GM23338 (cell line): ENCODE measurements around the gene RIMS3.

Experiments used
- CREB1 ChIP-seq: fragments of 250-450 bp; sonication (Bioruptor Pico); IDR thresholded peaks from 2 replicates; pipeline ENCODE4 v1.5.0; 2020; ENCODE audit warnings: low read depth, mild to moderate bottlenecking, moderate library complexity
- EZH2 ChIP-seq: fragments of 200-600 bp; sonication (generic); IDR thresholded peaks from one replicate; pipeline ENCODE4 v1.8.0; 2017; ENCODE audit warnings: antibody characterized with exemption, mild to moderate bottlenecking, low read depth; ENCODE audit not compliant: unreplicated experiment
- EZH2phosphoT487 ChIP-seq: fragments of 200-600 bp; sonication (generic); IDR thresholded peaks from one replicate; pipeline ENCODE4 v1.8.1; 2018; ENCODE audit warnings: antibody characterized with exemption; ENCODE audit not compliant: unreplicated experiment
- JUNB ChIP-seq: IDR thresholded peaks from one replicate; pipeline ENCODE4 v1.6.1; 2016; ENCODE audit warnings: antibody characterized with exemption; ENCODE audit not compliant: unreplicated experiment
- NANOG ChIP-seq: IDR thresholded peaks from 2 replicates; pipeline ENCODE4 v1.6.1; 2016; ENCODE audit warnings: antibody characterized with exemption, borderline replicate concordance
- POLR2AphosphoS5 ChIP-seq: IDR thresholded peaks from 2 replicates; pipeline ENCODE4 v1.6.1; 2016; ENCODE audit warnings: antibody characterized with exemption, low read depth
- STAT1 ChIP-seq: IDR thresholded peaks from one replicate; pipeline ENCODE4 v1.6.1; 2016; ENCODE audit warnings: antibody characterized with exemption; ENCODE audit not compliant: unreplicated experiment
- ZNF114 ChIP-seq: fragments of 250-450 bp; sonication (Bioruptor Pico); IDR thresholded peaks from 2 replicates; pipeline ENCODE4 v1.5.0; 2020; ENCODE audit warnings: mild to moderate bottlenecking, moderate library complexity
- ZNF331 ChIP-seq: fragments of 250-450 bp; sonication (Bioruptor Pico); IDR thresholded peaks from 2 replicates; pipeline ENCODE4 v1.5.0; 2020; ENCODE audit warnings: low read depth, mild to moderate bottlenecking, moderate library complexity
- TF ChIP-seq, protein P1 (sequence below): IDR thresholded peaks from one replicate; pipeline ENCODE4 v1.6.1; 2018; ENCODE audit warnings: antibody characterized with exemption; ENCODE audit not compliant: unreplicated experiment
- TF ChIP-seq, protein P2 (sequence below), 2 experiments: fragments of 200-600 bp in 1 of 2; sonication (generic) in 1 of 2; conservative IDR thresholded peaks; 2 replicates each; pipeline versions ENCODE4 v1.5.1 to v1.6.1; 2016 to 2017; ENCODE audit warnings: antibody characterized with exemption in 2 of 2, low read depth in 2 of 2, mild to moderate bottlenecking in 2 of 2, moderate library complexity in 1 of 2
- TF ChIP-seq, protein P3 (sequence below): IDR thresholded peaks from 2 replicates; pipeline ENCODE4 v1.6.1; 2016; ENCODE audit warnings: antibody characterized with exemption
- TF ChIP-seq, protein P4 (sequence below): fragments of 250-450 bp; sonication (Bioruptor Pico); IDR thresholded peaks from 2 replicates; pipeline ENCODE4 v1.5.0; 2020; ENCODE audit warnings: mild to moderate bottlenecking, moderate library complexity

DNA sequence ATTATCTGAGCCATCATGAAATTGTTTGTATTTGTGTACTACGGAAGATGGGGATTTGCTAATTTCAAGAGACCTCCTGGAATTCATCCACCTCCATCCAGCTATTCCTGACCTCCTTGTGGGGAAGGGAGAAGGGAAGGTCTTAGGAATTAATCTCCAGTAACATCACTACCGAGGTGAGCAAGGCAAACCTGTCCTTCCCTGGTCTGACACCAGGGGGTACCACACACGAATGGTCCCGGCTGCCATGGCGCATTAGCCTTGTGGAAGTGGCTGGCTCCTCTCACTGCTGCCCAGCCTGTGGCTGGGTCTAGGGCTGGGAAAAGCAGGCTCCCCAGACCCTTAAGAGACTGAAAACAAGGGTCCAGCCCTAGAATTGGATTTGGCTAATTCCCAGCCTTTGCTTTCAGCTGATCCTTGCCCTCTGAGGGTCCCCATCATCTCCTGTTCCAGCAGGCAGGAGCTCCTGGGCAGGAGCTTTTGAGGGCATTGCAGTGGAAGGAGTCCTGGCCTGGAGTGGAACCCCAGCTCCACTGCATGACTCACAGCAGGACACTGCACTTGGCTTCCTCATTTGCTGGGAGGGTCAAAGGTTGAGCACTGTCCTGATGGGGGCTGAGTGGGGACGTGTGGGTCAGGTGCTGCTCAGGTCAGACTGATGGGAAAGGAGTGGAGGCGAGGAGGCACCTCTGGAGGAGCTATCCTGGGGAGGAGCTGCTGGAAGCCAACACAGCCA, 34.8 kb downstream of the RIMS3 start:
- TF ChIP-seq POLR2AphosphoS5 (no peak), STAT1 (no peak), ZNF114 (no peak), EZH2 (no peak), ZNF331 (no peak), JUNB (no peak), CREB1 (CRISPR knock-in tag) (no peak), EZH2phosphoT487 (no peak), NANOG (no peak)
- TF ChIP-seq, protein P1, sequence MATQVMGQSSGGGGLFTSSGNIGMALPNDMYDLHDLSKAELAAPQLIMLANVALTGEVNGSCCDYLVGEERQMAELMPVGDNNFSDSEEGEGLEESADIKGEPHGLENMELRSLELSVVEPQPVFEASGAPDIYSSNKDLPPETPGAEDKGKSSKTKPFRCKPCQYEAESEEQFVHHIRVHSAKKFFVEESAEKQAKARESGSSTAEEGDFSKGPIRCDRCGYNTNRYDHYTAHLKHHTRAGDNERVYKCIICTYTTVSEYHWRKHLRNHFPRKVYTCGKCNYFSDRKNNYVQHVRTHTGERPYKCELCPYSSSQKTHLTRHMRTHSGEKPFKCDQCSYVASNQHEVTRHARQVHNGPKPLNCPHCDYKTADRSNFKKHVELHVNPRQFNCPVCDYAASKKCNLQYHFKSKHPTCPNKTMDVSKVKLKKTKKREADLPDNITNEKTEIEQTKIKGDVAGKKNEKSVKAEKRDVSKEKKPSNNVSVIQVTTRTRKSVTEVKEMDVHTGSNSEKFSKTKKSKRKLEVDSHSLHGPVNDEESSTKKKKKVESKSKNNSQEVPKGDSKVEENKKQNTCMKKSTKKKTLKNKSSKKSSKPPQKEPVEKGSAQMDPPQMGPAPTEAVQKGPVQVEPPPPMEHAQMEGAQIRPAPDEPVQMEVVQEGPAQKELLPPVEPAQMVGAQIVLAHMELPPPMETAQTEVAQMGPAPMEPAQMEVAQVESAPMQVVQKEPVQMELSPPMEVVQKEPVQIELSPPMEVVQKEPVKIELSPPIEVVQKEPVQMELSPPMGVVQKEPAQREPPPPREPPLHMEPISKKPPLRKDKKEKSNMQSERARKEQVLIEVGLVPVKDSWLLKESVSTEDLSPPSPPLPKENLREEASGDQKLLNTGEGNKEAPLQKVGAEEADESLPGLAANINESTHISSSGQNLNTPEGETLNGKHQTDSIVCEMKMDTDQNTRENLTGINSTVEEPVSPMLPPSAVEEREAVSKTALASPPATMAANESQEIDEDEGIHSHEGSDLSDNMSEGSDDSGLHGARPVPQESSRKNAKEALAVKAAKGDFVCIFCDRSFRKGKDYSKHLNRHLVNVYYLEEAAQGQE, result no peak
- TF ChIP-seq, protein P2, sequence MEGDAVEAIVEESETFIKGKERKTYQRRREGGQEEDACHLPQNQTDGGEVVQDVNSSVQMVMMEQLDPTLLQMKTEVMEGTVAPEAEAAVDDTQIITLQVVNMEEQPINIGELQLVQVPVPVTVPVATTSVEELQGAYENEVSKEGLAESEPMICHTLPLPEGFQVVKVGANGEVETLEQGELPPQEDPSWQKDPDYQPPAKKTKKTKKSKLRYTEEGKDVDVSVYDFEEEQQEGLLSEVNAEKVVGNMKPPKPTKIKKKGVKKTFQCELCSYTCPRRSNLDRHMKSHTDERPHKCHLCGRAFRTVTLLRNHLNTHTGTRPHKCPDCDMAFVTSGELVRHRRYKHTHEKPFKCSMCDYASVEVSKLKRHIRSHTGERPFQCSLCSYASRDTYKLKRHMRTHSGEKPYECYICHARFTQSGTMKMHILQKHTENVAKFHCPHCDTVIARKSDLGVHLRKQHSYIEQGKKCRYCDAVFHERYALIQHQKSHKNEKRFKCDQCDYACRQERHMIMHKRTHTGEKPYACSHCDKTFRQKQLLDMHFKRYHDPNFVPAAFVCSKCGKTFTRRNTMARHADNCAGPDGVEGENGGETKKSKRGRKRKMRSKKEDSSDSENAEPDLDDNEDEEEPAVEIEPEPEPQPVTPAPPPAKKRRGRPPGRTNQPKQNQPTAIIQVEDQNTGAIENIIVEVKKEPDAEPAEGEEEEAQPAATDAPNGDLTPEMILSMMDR (conservative IDR thresholded peaks at IDR 0.05; ENCODE audit: low read depth in 2 of 2), result peak; percentile 68 to 86
- TF ChIP-seq, protein P3, sequence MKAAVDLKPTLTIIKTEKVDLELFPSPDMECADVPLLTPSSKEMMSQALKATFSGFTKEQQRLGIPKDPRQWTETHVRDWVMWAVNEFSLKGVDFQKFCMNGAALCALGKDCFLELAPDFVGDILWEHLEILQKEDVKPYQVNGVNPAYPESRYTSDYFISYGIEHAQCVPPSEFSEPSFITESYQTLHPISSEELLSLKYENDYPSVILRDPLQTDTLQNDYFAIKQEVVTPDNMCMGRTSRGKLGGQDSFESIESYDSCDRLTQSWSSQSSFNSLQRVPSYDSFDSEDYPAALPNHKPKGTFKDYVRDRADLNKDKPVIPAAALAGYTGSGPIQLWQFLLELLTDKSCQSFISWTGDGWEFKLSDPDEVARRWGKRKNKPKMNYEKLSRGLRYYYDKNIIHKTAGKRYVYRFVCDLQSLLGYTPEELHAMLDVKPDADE, result no peak
- TF ChIP-seq, protein P4, sequence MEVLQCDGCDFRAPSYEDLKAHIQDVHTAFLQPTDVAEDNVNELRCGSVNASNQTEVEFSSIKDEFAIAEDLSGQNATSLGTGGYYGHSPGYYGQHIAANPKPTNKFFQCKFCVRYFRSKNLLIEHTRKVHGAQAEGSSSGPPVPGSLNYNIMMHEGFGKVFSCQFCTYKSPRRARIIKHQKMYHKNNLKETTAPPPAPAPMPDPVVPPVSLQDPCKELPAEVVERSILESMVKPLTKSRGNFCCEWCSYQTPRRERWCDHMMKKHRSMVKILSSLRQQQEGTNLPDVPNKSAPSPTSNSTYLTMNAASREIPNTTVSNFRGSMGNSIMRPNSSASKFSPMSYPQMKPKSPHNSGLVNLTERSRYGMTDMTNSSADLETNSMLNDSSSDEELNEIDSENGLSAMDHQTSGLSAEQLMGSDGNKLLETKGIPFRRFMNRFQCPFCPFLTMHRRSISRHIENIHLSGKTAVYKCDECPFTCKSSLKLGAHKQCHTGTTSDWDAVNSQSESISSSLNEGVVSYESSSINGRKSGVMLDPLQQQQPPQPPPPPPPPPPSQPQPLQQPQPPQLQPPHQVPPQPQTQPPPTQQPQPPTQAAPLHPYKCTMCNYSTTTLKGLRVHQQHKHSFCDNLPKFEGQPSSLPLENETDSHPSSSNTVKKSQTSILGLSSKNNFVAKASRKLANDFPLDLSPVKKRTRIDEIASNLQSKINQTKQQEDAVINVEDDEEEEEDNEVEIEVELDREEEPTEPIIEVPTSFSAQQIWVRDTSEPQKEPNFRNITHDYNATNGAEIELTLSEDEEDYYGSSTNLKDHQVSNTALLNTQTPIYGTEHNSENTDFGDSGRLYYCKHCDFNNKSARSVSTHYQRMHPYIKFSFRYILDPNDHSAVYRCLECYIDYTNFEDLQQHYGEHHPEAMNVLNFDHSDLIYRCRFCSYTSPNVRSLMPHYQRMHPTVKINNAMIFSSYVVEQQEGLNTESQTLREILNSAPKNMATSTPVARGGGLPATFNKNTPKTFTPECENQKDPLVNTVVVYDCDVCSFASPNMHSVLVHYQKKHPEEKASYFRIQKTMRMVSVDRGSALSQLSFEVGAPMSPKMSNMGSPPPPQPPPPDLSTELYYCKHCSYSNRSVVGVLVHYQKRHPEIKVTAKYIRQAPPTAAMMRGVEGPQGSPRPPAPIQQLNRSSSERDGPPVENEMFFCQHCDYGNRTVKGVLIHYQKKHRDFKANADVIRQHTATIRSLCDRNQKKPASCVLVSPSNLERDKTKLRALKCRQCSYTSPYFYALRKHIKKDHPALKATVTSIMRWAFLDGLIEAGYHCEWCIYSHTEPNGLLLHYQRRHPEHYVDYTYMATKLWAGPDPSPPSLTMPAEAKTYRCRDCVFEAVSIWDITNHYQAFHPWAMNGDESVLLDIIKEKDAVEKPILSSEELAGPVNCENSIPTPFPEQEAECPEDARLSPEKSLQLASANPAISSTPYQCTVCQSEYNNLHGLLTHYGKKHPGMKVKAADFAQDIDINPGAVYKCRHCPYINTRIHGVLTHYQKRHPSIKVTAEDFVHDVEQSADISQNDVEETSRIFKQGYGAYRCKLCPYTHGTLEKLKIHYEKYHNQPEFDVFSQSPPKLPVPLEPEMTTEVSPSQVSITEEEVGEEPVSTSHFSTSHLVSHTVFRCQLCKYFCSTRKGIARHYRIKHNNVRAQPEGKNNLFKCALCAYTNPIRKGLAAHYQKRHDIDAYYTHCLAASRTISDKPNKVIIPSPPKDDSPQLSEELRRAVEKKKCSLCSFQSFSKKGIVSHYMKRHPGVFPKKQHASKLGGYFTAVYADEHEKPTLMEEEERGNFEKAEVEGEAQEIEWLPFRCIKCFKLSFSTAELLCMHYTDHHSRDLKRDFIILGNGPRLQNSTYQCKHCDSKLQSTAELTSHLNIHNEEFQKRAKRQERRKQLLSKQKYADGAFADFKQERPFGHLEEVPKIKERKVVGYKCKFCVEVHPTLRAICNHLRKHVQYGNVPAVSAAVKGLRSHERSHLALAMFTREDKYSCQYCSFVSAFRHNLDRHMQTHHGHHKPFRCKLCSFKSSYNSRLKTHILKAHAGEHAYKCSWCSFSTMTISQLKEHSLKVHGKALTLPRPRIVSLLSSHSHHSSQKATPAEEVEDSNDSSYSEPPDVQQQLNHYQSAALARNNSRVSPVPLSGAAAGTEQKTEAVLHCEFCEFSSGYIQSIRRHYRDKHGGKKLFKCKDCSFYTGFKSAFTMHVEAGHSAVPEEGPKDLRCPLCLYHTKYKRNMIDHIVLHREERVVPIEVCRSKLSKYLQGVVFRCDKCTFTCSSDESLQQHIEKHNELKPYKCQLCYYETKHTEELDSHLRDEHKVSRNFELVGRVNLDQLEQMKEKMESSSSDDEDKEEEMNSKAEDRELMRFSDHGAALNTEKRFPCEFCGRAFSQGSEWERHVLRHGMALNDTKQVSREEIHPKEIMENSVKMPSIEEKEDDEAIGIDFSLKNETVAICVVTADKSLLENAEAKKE, result no peak
